RKO (cell line): ENCODE data around the gene ZNF281.
A peak's percentile ranks its signal among the peaks of the same experiment; 100 is the strongest.
"Not testable (repeated sequence)": the region's sequence is repeated elsewhere in the genome, so short reads cannot be mapped to it uniquely, and the experiment has no call there.

ENCODE experiments used
- DNase-seq: peaks from one replicate; pipeline ENCODE4 v3.0.0-alpha.2; 2016; ENCODE audit warnings: low spot score

The ZNF281 gene

GRCh38 chr1:200409761-200410565, at the start of gene ZNF281:
Gene ZNF281 (minus strand): TSS chr1:200410036. CDS start chr1:200409705, 331 bp downstream.
- DNase-seq, result peak; percentile 94

GRCh38 chr1:200458780-200459179, 48.9 kb upstream of the ZNF281 start:
- no peak for DNase-seq

- no peak for DNase-seq
Measured at GRCh38 chr1:200457810-200458209, 48.0 kb upstream of the ZNF281 start.

GRCh38 chr1:200454425-200454824, 44.6 kb upstream of the ZNF281 start:
- no peak for DNase-seq

GRCh38 chr1:200453553-200453905, 43.7 kb upstream of the ZNF281 start:
- DNase-seq, result no peak

- DNase-seq, result no peak
Measured at GRCh38 chr1:200452850-200453552, 43.2 kb upstream of the ZNF281 start.

- DNase-seq, result no peak
Measured at GRCh38 chr1:200448034-200448762, 38.4 kb upstream of the ZNF281 start.

GRCh38 chr1:200445213-200445612, 35.4 kb upstream of the ZNF281 start:
- DNase-seq, result peak; percentile 46

GRCh38 chr1:200444478-200444877, 34.6 kb upstream of the ZNF281 start:
- no peak for DNase-seq

GRCh38 chr1:200443860-200444259, 34.0 kb upstream of the ZNF281 start:
- DNase-seq, result no peak

GRCh38 chr1:200442537-200443156, 32.8 kb upstream of the ZNF281 start:
- DNase-seq, result no peak

GRCh38 chr1:200442023-200442422, 32.2 kb upstream of the ZNF281 start:
- no peak for DNase-seq

GRCh38 chr1:200438911-200439310, 29.1 kb upstream of the ZNF281 start:
- DNase-seq, result no peak

- DNase-seq, result not testable (repeated sequence)
Measured at GRCh38 chr1:200438413-200438812, 28.6 kb upstream of the ZNF281 start.

GRCh38 chr1:200437556-200438203, 27.8 kb upstream of the ZNF281 start:
- no peak for DNase-seq

- DNase-seq, result no peak
Measured at GRCh38 chr1:200437088-200437487, 27.3 kb upstream of the ZNF281 start.

GRCh38 chr1:200436436-200436835, 26.6 kb upstream of the ZNF281 start:
- DNase-seq, result no peak

GRCh38 chr1:200435200-200435780, 25.5 kb upstream of the ZNF281 start:
- DNase-seq, result no peak

GRCh38 chr1:200433586-200433985, 23.8 kb upstream of the ZNF281 start:
- DNase-seq, result no peak

- DNase-seq, result no peak
Measured at GRCh38 chr1:200432586-200432985, 22.8 kb upstream of the ZNF281 start.

GRCh38 chr1:200429221-200429751, 19.4 kb upstream of the ZNF281 start:
- no peak for DNase-seq
